ENCODE results near the gene IFTAP.
A peak's percentile ranks its signal among the peaks of the same experiment; 100 is the strongest.
"Not testable (repeated sequence)": the region's sequence is repeated elsewhere in the genome, so short reads cannot be mapped to it uniquely, and the experiment has no call there.

IFTAP gene, protein sequence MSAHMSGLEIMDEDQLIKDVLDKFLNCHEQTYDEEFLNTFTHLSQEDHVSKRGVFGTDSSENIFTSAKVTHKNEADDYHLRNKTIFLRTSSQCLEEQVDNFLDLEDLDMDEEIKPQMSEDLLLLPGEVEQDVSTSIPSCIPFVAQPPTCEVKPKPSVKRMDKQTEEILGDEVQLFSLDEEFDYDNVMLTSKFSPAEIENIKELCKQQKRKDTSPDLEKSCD

GRCh38 chr11:36594316-36594989 is at the start of gene IFTAP:
Gene IFTAP (plus strand): TSS chr11:36594502. CDS start chr11:36610104, 15,602 bp downstream.
- H3K4me3 Mint-ChIP-seq: peak within 1 kb of the TSS; percentile 93 to 99 (median 93)
- no peaks in the 10 kb centered on the region for H3K36me3 Mint-ChIP-seq (ENCODE audit: low read depth)
- TF ChIP-seq, protein P1, sequence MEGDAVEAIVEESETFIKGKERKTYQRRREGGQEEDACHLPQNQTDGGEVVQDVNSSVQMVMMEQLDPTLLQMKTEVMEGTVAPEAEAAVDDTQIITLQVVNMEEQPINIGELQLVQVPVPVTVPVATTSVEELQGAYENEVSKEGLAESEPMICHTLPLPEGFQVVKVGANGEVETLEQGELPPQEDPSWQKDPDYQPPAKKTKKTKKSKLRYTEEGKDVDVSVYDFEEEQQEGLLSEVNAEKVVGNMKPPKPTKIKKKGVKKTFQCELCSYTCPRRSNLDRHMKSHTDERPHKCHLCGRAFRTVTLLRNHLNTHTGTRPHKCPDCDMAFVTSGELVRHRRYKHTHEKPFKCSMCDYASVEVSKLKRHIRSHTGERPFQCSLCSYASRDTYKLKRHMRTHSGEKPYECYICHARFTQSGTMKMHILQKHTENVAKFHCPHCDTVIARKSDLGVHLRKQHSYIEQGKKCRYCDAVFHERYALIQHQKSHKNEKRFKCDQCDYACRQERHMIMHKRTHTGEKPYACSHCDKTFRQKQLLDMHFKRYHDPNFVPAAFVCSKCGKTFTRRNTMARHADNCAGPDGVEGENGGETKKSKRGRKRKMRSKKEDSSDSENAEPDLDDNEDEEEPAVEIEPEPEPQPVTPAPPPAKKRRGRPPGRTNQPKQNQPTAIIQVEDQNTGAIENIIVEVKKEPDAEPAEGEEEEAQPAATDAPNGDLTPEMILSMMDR (IDR thresholded peaks at IDR 0.05; ENCODE audit: unreplicated experiment in 3 of 3): no peak
- no peaks in the 10 kb centered on the region for H3K9me3 Mint-ChIP-seq
- peaks cover 22% of the 10 kb centered on the region for H3K4me1 Mint-ChIP-seq
- peaks cover 29% of the 10 kb centered on the region for H3K27me3 Mint-ChIP-seq (ENCODE audit: low read depth)
- peak within 1 kb of the TSS; percentile 84 to 95 (median 95) for H3K27ac Mint-ChIP-seq

DNA sequence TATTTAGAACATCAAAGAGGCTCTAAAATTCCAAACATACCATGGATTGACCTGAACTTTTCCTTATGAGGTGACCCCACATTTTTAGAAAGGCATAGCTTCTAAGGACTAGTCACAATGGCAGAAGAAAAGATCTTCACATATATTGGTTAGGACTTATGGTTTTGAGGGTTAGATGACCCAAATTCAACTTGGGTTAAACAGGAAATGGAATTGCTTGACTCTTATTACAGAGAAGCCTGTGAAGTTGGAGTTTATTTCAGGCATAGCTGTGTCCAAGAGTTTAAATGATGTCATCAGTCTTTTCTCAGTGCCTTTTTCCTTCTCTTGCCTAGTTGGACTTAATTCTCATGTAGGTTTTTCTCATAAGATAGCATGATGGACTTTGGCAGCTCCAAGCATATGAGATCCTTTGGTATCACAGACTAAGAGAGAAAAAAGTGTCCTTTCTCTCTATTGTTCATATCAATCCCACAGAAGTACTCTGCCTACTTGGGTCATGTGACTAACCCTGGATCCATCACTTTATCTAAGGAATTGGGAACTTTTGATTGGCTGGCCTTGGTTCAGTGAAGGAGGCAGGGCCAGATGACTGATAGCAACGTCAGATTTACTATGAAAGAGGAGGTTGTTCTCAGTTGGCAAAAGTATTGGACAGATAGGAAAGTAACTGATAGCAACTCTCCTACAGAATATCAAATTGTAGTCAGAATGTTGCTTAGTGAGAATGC is 43.8 kb upstream of the IFTAP start:
- no peaks in the 10 kb centered on the region for H3K4me1 Mint-ChIP-seq
- H3K4me3 Mint-ChIP-seq: no peak overlapping the region
- no peaks in the 10 kb centered on the region for H3K27me3 Mint-ChIP-seq (ENCODE audit: low read depth)
- TF ChIP-seq, protein P1 (IDR thresholded peaks at IDR 0.05; ENCODE audit: unreplicated experiment in 3 of 3): no peak
- H3K9me3 Mint-ChIP-seq: peaks cover 18% of the 10 kb centered on the region
- no peak overlapping the region for H3K27ac Mint-ChIP-seq
- no peaks in the 10 kb centered on the region for H3K36me3 Mint-ChIP-seq (ENCODE audit: low read depth)

DNA sequence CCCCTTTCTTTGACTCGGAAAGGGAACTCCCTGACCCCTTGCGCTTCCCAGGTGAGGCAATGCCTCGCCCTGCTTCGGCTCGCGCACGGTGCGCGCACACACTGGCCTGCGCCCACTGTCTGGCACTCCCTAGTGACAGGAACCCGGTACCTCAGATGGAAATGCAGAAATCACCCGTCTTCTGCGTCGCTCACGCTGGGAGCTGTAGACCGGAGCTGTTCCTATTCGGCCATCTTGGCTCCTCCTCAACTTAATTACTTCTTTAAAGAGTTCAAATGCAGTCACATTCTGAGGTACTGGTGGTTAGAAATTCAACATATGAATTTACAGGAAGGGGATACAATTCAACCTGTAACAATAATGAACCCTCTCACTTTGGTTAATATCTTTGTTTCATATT is 36.9 kb upstream of the IFTAP start:
- H3K9me3 Mint-ChIP-seq: peaks cover 22% of the 10 kb centered on the region
- H3K27ac Mint-ChIP-seq; H3K4me3 Mint-ChIP-seq; H3K27me3 Mint-ChIP-seq (ENCODE audit: low read depth); H3K36me3 Mint-ChIP-seq (ENCODE audit: low read depth); H3K4me1 Mint-ChIP-seq: not testable (repeated sequence)

GRCh38 chr11:36557991-36558390 is 36.3 kb upstream of the IFTAP start:
- TF ChIP-seq, protein P1 (IDR thresholded peaks at IDR 0.05; ENCODE audit: unreplicated experiment in 3 of 3): no peak
- no peak overlapping the region for H3K27ac Mint-ChIP-seq
- no peaks in the 10 kb centered on the region for H3K4me1 Mint-ChIP-seq
- no peak overlapping the region for H3K4me3 Mint-ChIP-seq
- no peaks in the 10 kb centered on the region for H3K36me3 Mint-ChIP-seq (ENCODE audit: low read depth)
- no peaks in the 10 kb centered on the region for H3K27me3 Mint-ChIP-seq (ENCODE audit: low read depth)
- peaks cover 22% of the 10 kb centered on the region for H3K9me3 Mint-ChIP-seq

DNA sequence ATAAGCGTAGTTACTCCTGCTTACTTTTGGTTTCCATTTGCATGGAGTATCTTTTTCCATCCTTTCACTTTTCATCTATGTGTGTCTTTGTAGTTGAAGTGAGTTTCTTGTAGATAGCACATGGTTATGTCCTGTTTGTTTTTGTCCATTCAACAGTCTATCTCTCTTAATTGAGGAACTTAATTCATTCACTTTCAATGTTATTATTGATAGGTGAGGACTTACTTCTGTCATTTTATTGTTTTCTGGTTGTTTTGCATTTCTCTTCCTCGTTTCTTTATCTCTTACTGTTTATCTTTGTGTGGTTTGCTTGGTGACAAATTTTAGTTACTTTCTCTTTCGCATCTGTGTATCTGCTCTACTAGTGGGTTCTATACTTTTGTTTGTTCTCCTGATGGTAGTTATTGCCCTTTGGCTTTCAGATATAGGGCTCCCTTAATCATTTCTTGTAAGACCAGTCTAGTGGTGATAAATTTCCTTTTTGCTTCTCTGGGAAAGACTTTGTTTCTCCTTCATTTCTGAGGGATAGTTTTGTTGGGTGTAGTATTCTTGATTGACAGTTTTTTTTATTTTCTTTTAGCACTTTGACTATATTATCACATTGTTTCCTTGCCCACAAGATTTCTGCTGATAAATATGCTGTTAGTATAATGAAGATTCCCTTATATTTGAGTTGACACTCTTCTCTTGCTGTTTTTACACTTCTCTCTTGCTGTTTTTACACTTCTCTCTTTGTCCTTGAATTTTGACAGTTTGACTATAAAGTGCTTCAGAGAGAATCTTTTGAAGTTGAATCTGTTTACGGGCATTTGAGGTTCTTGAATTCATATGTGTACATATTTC is 35.5 kb upstream of the IFTAP start:
- no peaks in the 10 kb centered on the region for H3K27me3 Mint-ChIP-seq (ENCODE audit: low read depth)
- H3K4me1 Mint-ChIP-seq: no peaks in the 10 kb centered on the region
- no peaks in the 10 kb centered on the region for H3K36me3 Mint-ChIP-seq (ENCODE audit: low read depth)
- TF ChIP-seq, protein P1 (IDR thresholded peaks at IDR 0.05; ENCODE audit: unreplicated experiment in 3 of 3): no peak
- H3K4me3 Mint-ChIP-seq: no peak overlapping the region
- H3K9me3 Mint-ChIP-seq: peaks cover 22% of the 10 kb centered on the region
- H3K27ac Mint-ChIP-seq: no peak overlapping the region

Measured in nephron (organoid).